Thymus (tissue), 11 donors: ENCODE measurements around the gene FGFR2. TPM values are rescaled to one million over a fixed set of nuclear protein-coding genes. Genes with fewer than 3 reads are reported as not detected.

Source experiments
- DNase-seq, 9 donors: peaks; one replicate each; pipeline ENCODE4 v3.0.0-alpha.2; 2013; ENCODE audit warnings: low spot score in 9 of 9, low read depth in 6 of 9, missing footprints in 1 of 9
- H3K27ac ChIP-seq, 2 donors: one replicate each; pipeline ENCODE4 v1.5.1; 2013; ENCODE audit warnings: control low read depth in 1 of 2, low read depth in 1 of 2, low read length in 1 of 2, mild to moderate bottlenecking in 1 of 2, moderate library complexity in 1 of 2
- H3K27me3 ChIP-seq, 2 donors: one replicate each; pipeline ENCODE4 v1.5.1; 2013; ENCODE audit warnings: low read length in 1 of 2; ENCODE audit not compliant: control insufficient read depth in 2 of 2, insufficient read depth in 1 of 2
- H3K36me3 ChIP-seq, 2 donors: one replicate each; pipeline ENCODE4 v1.5.1; 2013; ENCODE audit warnings: low read length in 1 of 2, mild to moderate bottlenecking in 1 of 2, moderate library complexity in 1 of 2; ENCODE audit not compliant: control insufficient read depth in 2 of 2, insufficient read depth in 2 of 2
- H3K4me1 ChIP-seq, 2 donors: one replicate each; pipeline ENCODE4 v1.5.1; 2013; ENCODE audit warnings: low read length in 2 of 2; ENCODE audit not compliant: control insufficient read depth in 2 of 2, insufficient read depth in 2 of 2
- H3K4me3 ChIP-seq, 2 donors: one replicate each; pipeline ENCODE4 v1.5.1; 2013; ENCODE audit warnings: low read length in 2 of 2, control low read depth in 1 of 2, mild to moderate bottlenecking in 1 of 2
- H3K9me3 ChIP-seq, 2 donors: one replicate each; pipeline ENCODE4 v1.5.1; 2013; ENCODE audit warnings: low read length in 1 of 2, mild to moderate bottlenecking in 1 of 2; ENCODE audit not compliant: control insufficient read depth in 2 of 2, insufficient read depth in 1 of 2
- WGBS: extraction: QIAGEN DNeasy Blood & Tissue Kit; methylation state at CpG from one replicate; pipeline ENCODE4 v1.1.7; 2013; 5-methylcytosine and 5-hydroxymethylcytosine counted together
- polyA plus RNA-seq: library from polyadenylated mRNA; stranded (reverse); fragments of 200-250 nt; gene quantifications from one replicate; pipeline ENCODE4 v1.2.3, GENCODE V29; 2013
- total RNA-seq: library from RNA; stranded (reverse); fragments of 120-200 nt; gene quantifications from one replicate; pipeline ENCODE4 v1.2.4, GENCODE V29; 2013
- donor health status: healthy.

Gene FGFR2
- total and polyA plus RNA-seq, 2 donors, result 13.3 to 26.2 TPM

DNA sequence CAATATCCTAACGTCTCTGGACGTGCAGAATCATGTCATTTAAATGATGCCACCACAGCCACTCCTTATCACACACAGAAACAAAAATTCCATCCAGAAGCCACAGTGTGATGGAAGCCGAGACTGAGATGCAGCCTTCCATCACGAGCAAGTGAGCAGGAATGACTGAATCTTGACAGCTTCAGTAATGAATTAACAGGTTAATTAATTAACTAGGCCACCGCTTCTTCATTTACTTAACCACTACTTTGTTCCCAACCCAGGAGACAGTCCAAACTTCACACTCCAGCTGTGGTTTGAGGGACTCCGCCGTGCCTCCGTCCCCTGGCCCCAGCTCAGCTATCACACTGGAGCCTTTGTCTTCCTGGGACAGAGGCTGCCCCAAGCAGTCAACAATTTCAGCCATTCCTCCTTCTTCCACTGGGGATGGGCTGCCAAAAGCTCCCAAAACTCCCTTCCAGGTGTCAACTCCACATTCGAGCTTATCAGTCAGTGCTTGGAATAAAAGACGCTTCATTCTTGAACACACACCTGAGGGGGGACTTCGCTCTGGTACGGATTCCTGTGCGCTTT is 65.9 kb downstream of the FGFR2 start:
- no peaks in the 10 kb centered on the region for H3K9me3 ChIP-seq
- H3K4me1 ChIP-seq, result peaks cover 0 to 5% of the 10 kb centered on the region in 2 donors
- no peaks in the 10 kb centered on the region for H3K36me3 ChIP-seq
- DNase-seq, result peak in 1 of 9 donors; percentile 8
- H3K27ac ChIP-seq, result peak overlapping the region; percentile 33 to 64
- H3K27me3 ChIP-seq, result no peaks in the 10 kb centered on the region
- WGBS, result 92% methylated on average over 13 of the region's 13 CpGs
- no peak overlapping the region for H3K4me3 ChIP-seq

DNA sequence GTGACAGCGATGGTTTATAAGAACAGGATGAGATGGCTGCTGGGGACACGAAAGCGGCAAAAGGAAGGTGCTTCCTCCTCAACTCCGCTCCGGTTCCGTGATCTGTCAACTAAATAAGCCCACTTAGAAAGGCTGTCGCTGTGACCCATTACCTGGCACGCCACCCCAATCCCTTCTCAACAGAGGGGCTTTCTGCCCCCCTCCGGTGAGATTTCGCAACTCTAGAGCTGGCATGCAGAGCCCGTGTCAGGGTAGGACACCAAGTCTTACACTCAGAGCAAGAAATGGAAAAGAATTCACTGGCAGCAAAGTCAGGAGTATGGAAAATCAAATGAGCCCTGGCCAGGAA is 66.4 kb downstream of the FGFR2 start:
- Histone ChIP-seq H3K27ac (peak overlapping the region in 1 of 2 donors; percentile 64), H3K4me3 (no peak overlapping the region), H3K36me3 (no peaks in the 10 kb centered on the region), H3K27me3 (no peaks in the 10 kb centered on the region), H3K9me3 (no peaks in the 10 kb centered on the region), H3K4me1 (peaks cover 0 to 5% of the 10 kb centered on the region in 2 donors)
- DNase-seq, result no peak
- 94% methylated on average over 11 of the region's 11 CpGs for WGBS

DNA sequence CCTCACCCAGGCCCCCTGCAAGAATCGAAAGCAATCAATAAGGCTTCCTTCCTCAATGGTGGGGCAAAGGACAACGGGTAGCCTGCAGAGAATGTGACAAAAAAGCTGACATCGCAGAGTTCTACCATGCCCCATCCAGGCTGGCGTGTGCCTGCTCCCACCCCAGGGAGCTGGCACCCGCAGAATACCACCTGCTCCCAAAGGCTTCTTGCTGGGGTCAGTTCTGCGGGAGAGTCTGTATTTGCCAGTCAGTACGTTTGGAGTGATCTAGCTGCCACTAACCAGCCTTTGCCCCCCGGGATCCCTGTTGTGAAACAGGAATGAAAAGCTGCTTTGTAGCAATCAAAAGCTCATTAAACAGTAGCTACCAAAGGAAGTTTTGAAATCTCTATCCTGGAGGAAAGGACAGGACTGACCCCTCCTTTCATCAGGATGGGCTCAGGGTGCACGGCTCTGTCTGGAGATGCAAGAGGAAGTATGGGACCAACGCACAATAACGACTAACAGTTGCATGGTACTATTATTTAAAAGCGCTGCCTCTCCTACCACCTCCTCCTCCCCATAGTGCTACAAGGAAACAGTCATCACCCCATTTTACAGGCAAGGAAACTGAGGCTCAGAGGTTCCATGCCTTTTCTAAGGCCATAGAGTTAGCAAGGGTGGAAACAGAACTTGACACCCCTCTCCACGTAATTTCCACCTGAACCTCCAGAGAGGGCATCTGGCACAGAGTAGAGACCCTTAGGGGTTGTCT is 67.0 kb downstream of the FGFR2 start:
- no peaks in the 10 kb centered on the region for H3K9me3 ChIP-seq
- no peaks in the 10 kb centered on the region for H3K36me3 ChIP-seq
- peak overlapping the region in 1 of 2 donors; percentile 64 for H3K27ac ChIP-seq
- DNase-seq, result no peak
- WGBS, result 90% methylated on average over 13 of the region's 13 CpGs
- peaks cover 0 to 5% of the 10 kb centered on the region in 2 donors for H3K4me1 ChIP-seq
- H3K4me3 ChIP-seq, result no peak overlapping the region
- no peaks in the 10 kb centered on the region for H3K27me3 ChIP-seq

DNA sequence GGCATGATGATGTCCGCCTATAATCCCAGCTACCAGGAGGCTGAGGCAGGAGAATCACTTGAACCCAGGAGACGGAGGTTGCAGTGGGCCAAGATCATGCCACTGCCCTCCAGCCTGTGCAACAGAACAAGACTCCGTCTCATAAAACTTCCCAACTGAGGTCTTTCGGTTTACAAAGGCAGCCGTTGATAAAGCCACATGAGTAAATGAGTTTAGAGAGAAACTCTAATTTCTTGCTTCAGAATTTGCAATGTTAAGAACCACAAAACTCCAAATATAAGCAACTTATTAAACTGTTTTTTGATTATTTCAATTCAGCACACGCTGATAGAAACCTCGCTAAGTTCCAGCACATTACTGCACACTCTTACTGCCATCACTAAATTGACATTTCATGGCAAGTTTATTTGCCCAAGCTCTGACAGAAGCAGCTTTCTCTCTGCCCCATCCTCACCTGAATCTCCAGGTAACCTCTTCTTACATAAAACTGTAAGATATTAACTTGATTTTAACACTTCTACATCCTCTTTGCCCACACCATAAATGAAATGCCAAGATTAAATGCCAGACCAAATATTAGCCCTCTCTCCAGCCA is 67.7 kb downstream of the FGFR2 start:
- Histone ChIP-seq H3K4me1 (peaks cover 0 to 8% of the 10 kb centered on the region in 2 donors), H3K4me3 (no peak overlapping the region), H3K9me3 (no peaks in the 10 kb centered on the region), H3K27ac (no peak overlapping the region), H3K36me3 (no peaks in the 10 kb centered on the region), H3K27me3 (no peaks in the 10 kb centered on the region)
- DNase-seq, result no peak
- WGBS, result 87% methylated on average over 7 of the region's 7 CpGs

DNA sequence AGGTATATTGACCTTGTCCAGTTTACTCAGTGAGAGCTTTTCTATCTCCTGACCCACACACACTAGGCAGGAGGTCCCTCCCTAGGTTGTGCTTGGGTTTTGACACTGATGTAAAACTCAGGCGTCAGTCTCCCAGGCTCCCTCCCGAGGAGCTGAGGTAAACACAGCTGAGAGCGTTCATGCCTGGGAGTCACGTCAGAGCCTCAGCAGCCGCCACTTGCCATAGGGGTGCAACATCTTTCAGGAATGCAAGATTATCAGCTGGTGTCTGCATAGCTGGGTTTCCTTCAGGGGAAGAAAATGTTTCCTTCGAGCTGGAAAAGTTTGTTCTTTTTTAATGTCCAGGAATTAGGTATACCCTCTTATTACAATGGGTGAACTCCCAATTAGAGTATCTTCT is 70.6 kb downstream of the FGFR2 start:
- Histone ChIP-seq H3K36me3 (no peaks in the 10 kb centered on the region), H3K9me3 (no peaks in the 10 kb centered on the region), H3K27ac (peak overlapping the region in 1 of 2 donors; percentile 43), H3K4me1 (peaks cover 0 to 12% of the 10 kb centered on the region in 2 donors), H3K4me3 (no peak overlapping the region), H3K27me3 (no peaks in the 10 kb centered on the region)
- no peak for DNase-seq
- WGBS, result 87% methylated on average over 6 of the region's 6 CpGs

GRCh38 chr10:121526801-121527221 is 71.4 kb downstream of the FGFR2 start:
- no peak overlapping the region for H3K4me3 ChIP-seq
- peaks cover 0 to 10% of the 10 kb centered on the region in 2 donors for H3K4me1 ChIP-seq
- 19% methylated on average over 8 of the region's 8 CpGs for WGBS
- DNase-seq, result peak in 1 of 9 donors; percentile 4
- H3K27me3 ChIP-seq, result no peaks in the 10 kb centered on the region
- no peaks in the 10 kb centered on the region for H3K36me3 ChIP-seq
- peak overlapping the region in 1 of 2 donors; percentile 12 for H3K27ac ChIP-seq
- no peaks in the 10 kb centered on the region for H3K9me3 ChIP-seq

DNA sequence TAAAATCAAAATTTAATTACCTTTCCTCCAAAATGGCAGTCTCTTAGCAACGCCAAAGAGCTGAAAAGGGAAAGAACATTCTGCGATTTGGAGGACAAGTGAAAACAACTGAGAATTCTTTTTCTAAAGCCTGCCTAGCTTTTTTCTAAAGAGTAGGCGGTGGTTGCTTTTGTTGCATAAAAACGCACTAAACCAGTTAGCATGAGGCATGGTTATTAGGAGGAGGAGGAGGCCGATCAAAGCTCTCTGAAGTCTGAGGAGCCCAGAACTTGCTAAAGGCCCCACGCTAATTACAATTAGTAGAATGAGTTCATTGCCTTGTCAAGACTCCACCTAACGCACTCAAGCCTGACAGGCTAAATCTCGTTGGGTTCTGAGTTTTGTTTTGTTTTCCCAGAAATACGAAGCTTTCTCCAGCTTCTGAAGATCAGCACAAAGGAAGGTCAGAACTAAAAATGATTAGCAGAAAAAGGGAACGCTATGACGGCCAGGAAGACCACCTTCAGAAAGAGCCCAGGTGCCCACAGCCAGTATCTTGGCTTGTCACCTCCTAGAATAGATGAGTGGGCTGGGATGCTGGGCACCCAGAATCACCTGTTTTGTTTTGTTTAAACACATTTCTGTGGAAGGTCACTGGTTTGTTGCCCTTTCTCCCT is 72.0 kb downstream of the FGFR2 start:
- 81% methylated on average over 11 of the region's 11 CpGs for WGBS
- no peak overlapping the region for H3K4me3 ChIP-seq
- no peaks in the 10 kb centered on the region for H3K9me3 ChIP-seq
- H3K27ac ChIP-seq, result peak overlapping the region in 1 of 2 donors; percentile 12
- no peaks in the 10 kb centered on the region for H3K27me3 ChIP-seq
- no peaks in the 10 kb centered on the region for H3K36me3 ChIP-seq
- no peak for DNase-seq
- peaks cover 0 to 7% of the 10 kb centered on the region in 2 donors for H3K4me1 ChIP-seq

DNA sequence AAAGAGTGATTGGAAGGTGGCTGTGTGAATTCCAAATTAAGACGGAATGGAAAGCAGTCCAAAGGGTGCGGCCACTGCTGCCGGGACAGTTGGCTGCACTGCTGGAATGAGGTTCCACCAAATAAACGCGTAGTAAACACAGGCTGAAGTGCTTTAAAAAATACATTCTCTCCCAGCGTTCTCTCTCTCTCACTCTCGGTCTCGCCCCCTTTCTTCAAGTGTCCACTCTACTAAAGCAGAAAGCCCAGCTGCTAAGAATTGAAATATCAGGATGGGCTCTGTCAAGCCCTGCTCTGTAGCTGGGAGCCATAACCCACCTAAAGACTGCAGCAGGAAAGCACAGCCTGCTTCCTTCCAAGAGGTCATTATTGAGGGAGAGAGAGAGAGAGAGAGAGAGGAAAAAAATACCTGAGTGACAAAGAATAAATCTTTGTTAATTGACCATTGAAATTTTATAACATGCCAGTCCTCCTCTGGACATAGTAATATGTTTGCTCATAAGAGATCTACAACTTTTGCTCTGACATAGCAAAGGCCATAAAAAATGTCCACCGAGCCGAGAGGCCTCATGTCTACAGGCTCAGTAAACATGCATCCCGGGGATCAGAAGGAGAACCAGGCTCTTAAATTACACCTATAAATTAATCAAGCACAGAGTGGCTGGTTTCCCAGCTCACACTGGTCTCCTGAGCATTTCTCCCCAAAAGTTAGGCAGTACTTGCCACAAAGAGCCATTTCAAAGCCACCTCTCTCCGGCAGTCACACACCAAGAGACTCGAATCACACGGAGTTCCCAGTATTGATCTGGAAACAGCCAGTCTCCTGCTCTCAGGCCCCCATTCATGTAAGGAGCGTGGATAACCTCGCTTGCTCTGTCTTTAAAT is 72.8 kb downstream of the FGFR2 start:
- Histone ChIP-seq H3K27ac (no peak overlapping the region), H3K36me3 (no peaks in the 10 kb centered on the region), H3K9me3 (no peaks in the 10 kb centered on the region), H3K4me1 (peaks cover 0 to 7% of the 10 kb centered on the region in 2 donors), H3K27me3 (no peaks in the 10 kb centered on the region), H3K4me3 (no peak overlapping the region)
- 91% methylated on average over 16 of the region's 16 CpGs for WGBS
- no peak for DNase-seq
